Trophoblast cell (in vitro differentiated cells and primary cell): Measurements from ENCODE around the gene GADL1.

Source experiments
- DNase-seq, 2 donors: peaks; one replicate each; pipeline ENCODE4 v3.0.0-alpha.2; 2016
- H2AFZ ChIP-seq: 2 replicates; pipeline ENCODE4 v1.6.1; 2013; ENCODE audit warnings: low read length, moderate library complexity, mild to moderate bottlenecking; ENCODE audit not compliant: insufficient read depth, poor library complexity
- H2AK5ac ChIP-seq: 2 replicates; pipeline ENCODE4 v1.6.1; 2013; ENCODE audit warnings: mild to moderate bottlenecking, low read length
- H2BK120ac ChIP-seq: 2 replicates; pipeline ENCODE4 v1.6.1; 2013; ENCODE audit warnings: low read length, mild to moderate bottlenecking, moderate library complexity; ENCODE audit not compliant: insufficient read depth, poor library complexity
- H2BK12ac ChIP-seq: 2 replicates; pipeline ENCODE4 v1.6.1; 2013; ENCODE audit warnings: mild to moderate bottlenecking, low read length, moderate library complexity
- H2BK5ac ChIP-seq: 2 replicates; pipeline ENCODE4 v1.6.1; 2013; ENCODE audit warnings: low read length, low read depth, moderate library complexity, mild to moderate bottlenecking; ENCODE audit not compliant: poor library complexity
- H3K14ac ChIP-seq: 2 replicates; pipeline ENCODE4 v1.6.1; 2013; ENCODE audit warnings: mild to moderate bottlenecking, low read length
- H3K18ac ChIP-seq: 2 replicates; pipeline ENCODE4 v1.6.1; 2013; ENCODE audit warnings: mild to moderate bottlenecking, low read length
- H3K23ac ChIP-seq: 2 replicates; pipeline ENCODE4 v1.6.1; 2013; ENCODE audit warnings: low read length
- H3K27ac ChIP-seq: 2 replicates; pipeline ENCODE4 v1.5.1; 2013; ENCODE audit warnings: low read depth, mild to moderate bottlenecking, inconsistent platforms, low read length, moderate library complexity
- H3K27me3 ChIP-seq: 2 replicates; pipeline ENCODE4 v1.6.1; 2013; ENCODE audit warnings: inconsistent platforms, mild to moderate bottlenecking, low read length, moderate library complexity; ENCODE audit not compliant: insufficient read depth
- H3K36me3 ChIP-seq, 2 experiments: 1 replicate in 1 of 2; 2 replicates in 1 of 2; pipeline ENCODE4 v1.6.1; 2013; ENCODE audit warnings: low read length in 2 of 2, mild to moderate bottlenecking in 2 of 2, moderate library complexity in 1 of 2; ENCODE audit not compliant: insufficient read depth in 2 of 2, control insufficient read depth in 1 of 2
- H3K4ac ChIP-seq: 2 replicates; pipeline ENCODE4 v1.6.1; 2013; ENCODE audit warnings: low read depth, mild to moderate bottlenecking, low read length, moderate library complexity
- H3K4me1 ChIP-seq, 2 experiments: 1 replicate in 1 of 2; 2 replicates in 1 of 2; pipeline ENCODE4 v1.6.1; 2013; ENCODE audit warnings: low read length in 2 of 2, mild to moderate bottlenecking in 2 of 2, moderate library complexity in 1 of 2; ENCODE audit not compliant: insufficient read depth in 2 of 2, control insufficient read depth in 1 of 2
- H3K4me2 ChIP-seq: 2 replicates; pipeline ENCODE4 v1.6.1; 2013; ENCODE audit warnings: inconsistent platforms, mild to moderate bottlenecking, low read length, moderate library complexity
- H3K4me3 ChIP-seq: 2 replicates; pipeline ENCODE4 v1.5.1; 2013; ENCODE audit warnings: mild to moderate bottlenecking, low read depth, low read length, inconsistent platforms
- H3K79me1 ChIP-seq: one replicate; pipeline ENCODE4 v1.6.1; 2013; ENCODE audit warnings: low read length
- H3K79me2 ChIP-seq: 2 replicates; pipeline ENCODE4 v1.6.1; 2013; ENCODE audit warnings: low read length, mild to moderate bottlenecking; ENCODE audit not compliant: control insufficient read depth, insufficient read depth, poor library complexity
- H3K9ac ChIP-seq: 2 replicates; pipeline ENCODE4 v1.6.1; 2013; ENCODE audit warnings: mild to moderate bottlenecking, low read length
- H3K9me3 ChIP-seq: 2 replicates; pipeline ENCODE4 v1.6.1; 2013; ENCODE audit warnings: low read depth, mild to moderate bottlenecking, control low read depth, inconsistent platforms, low read length; ENCODE audit not compliant: insufficient read depth
- H4K12ac ChIP-seq: 2 replicates; pipeline ENCODE4 v1.6.1; 2013; ENCODE audit warnings: low read depth, mild to moderate bottlenecking, low read length, moderate library complexity
- H4K8ac ChIP-seq: 2 replicates; pipeline ENCODE4 v1.6.1; 2013; ENCODE audit warnings: low read depth, mild to moderate bottlenecking, low read length, moderate library complexity
- H4K91ac ChIP-seq: one replicate; pipeline ENCODE4 v1.6.1; 2013; ENCODE audit warnings: low read depth, mild to moderate bottlenecking, low read length, moderate library complexity
- WGBS: extraction: QIAGEN DNeasy Blood & Tissue Kit; methylation state at CpG from one replicate; pipeline ENCODE4 v1.1.7; 2013; ENCODE audit warnings: missing lambda C conversion rate; ENCODE audit not compliant: insufficient read length, insufficient coverage; ENCODE audit errors: extremely low coverage; 5-methylcytosine and 5-hydroxymethylcytosine counted together

Gene GADL1

GRCh38 chr3:30692498-30693130, 201.8 kb downstream of the GADL1 start:
- Histone ChIP-seq H3K79me2 (peaks cover 2% of the 10 kb centered on the region), H3K18ac (no peak overlapping the region), H3K9ac (no peak overlapping the region), H2AK5ac (no peak overlapping the region), H3K9me3 (no peaks in the 10 kb centered on the region), H4K12ac (no peak overlapping the region), H2BK5ac (no peak overlapping the region), H2AFZ (no peak overlapping the region), H3K14ac (no peak overlapping the region), H3K4ac (no peak overlapping the region), H3K27ac (no peak overlapping the region), H3K4me1 (peaks cover 5 to 8% of the 10 kb centered on the region in 2 experiments), H3K79me1 (peaks cover 6% of the 10 kb centered on the region), H3K27me3 (no peaks in the 10 kb centered on the region), H3K4me2 (no peak overlapping the region), H4K91ac (no peak overlapping the region), H2BK12ac (no peak overlapping the region), H3K23ac (no peak overlapping the region), H3K4me3 (no peak overlapping the region), H4K8ac (no peak overlapping the region), H2BK120ac (no peak overlapping the region), H3K36me3 (peaks cover 15 to 36% of the 10 kb centered on the region in 2 experiments)
- no CpG with 5 or more reads among the region's 3 CpGs for WGBS
- no peak for DNase-seq

DNA sequence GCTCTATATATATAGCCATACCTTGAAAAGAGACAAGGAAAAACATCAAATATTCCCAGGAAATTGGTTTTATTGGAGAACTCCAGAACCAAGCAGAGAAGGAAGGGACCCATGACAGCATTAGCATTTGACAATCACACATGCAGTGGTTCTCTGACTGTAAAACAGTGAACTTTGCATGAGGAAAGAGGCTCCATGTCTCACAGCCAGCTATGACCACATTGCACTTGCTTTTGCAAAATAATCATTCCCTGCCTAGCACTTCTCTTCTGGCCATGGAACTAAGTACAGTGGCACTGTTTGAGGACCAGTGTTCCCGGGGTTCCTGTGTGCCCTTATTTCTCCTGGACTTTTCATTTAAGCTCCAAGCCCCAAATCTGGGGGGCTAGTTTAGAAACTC, 202.5 kb downstream of the GADL1 start:
- no peak overlapping the region for H3K23ac ChIP-seq
- H3K4me1 ChIP-seq, result peaks cover 5 to 8% of the 10 kb centered on the region in 2 experiments
- H4K12ac ChIP-seq, result no peak overlapping the region
- H3K9ac ChIP-seq, result no peak overlapping the region
- H3K4ac ChIP-seq, result no peak overlapping the region
- H3K14ac ChIP-seq, result no peak overlapping the region
- H3K27me3 ChIP-seq, result no peaks in the 10 kb centered on the region
- no peaks in the 10 kb centered on the region for H3K9me3 ChIP-seq
- no peak overlapping the region for H3K27ac ChIP-seq
- no CpG with 5 or more reads among the region's 1 CpG for WGBS
- no peak overlapping the region for H2BK12ac ChIP-seq
- no peak overlapping the region for H2BK120ac ChIP-seq
- H2BK5ac ChIP-seq, result no peak overlapping the region
- H2AK5ac ChIP-seq, result no peak overlapping the region
- no peak overlapping the region for H4K8ac ChIP-seq
- peaks cover 15 to 36% of the 10 kb centered on the region in 2 experiments for H3K36me3 ChIP-seq
- H3K79me1 ChIP-seq, result peaks cover 6% of the 10 kb centered on the region
- no peak overlapping the region for H3K4me3 ChIP-seq
- no peak overlapping the region for H4K91ac ChIP-seq
- DNase-seq, result no peak
- no peak overlapping the region for H3K4me2 ChIP-seq
- no peak overlapping the region for H2AFZ ChIP-seq
- H3K18ac ChIP-seq, result no peak overlapping the region
- H3K79me2 ChIP-seq, result peaks cover 2% of the 10 kb centered on the region

DNA sequence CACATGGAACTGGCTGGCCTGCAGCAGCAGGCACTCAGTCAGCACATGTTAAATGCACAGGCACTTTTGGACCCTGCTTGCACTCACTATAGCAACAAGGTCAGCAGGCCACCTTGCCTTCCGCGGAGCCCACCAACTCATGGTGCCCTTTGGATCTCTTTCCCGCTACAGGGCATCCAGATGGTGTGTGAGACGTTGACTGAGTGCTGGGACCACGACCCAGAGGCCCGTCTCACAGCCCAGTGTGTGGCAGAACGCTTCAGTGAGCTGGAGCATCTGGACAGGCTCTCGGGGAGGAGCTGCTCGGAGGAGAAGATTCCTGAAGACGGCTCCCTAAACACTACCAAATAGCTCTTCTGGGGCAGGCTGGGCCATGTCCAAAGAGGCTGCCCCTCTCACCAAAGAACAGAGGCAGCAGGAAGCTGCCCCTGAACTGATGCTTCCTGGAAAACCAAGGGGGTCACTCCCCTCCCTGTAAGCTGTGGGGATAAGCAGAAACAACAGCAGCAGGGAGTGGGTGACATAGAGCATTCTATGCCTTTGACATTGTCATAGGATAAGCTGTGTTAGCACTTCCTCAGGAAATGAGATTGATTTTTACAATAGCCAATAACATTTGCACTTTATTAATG, 203.1 kb downstream of the GADL1 start:
- WGBS, result no CpG with 5 or more reads among the region's 10 CpGs
- Histone ChIP-seq H3K4me2 (no peak overlapping the region), H3K36me3 (peaks cover 15 to 38% of the 10 kb centered on the region in 2 experiments), H2BK12ac (peak overlapping the region; percentile 32), H3K9ac (no peak overlapping the region), H2AK5ac (no peak overlapping the region), H3K4me3 (no peak overlapping the region), H4K12ac (no peak overlapping the region), H3K9me3 (no peaks in the 10 kb centered on the region), H2BK120ac (no peak overlapping the region), H3K79me1 (peaks cover 6% of the 10 kb centered on the region), H3K14ac (peak overlapping the region; percentile 12), H3K18ac (no peak overlapping the region), H4K8ac (no peak overlapping the region), H2AFZ (peak overlapping the region; percentile 4), H3K79me2 (peaks cover 2% of the 10 kb centered on the region), H4K91ac (peak overlapping the region; percentile 40), H3K4me1 (peaks cover 5 to 8% of the 10 kb centered on the region in 2 experiments), H3K27me3 (no peaks in the 10 kb centered on the region), H3K23ac (no peak overlapping the region), H2BK5ac (no peak overlapping the region), H3K27ac (no peak overlapping the region), H3K4ac (no peak overlapping the region)
- no peak for DNase-seq

- Histone ChIP-seq H4K12ac (no peak overlapping the region), H3K27me3 (no peaks in the 10 kb centered on the region), H4K91ac (no peak overlapping the region), H2AFZ (no peak overlapping the region), H3K4ac (no peak overlapping the region), H3K4me1 (peaks cover 5 to 8% of the 10 kb centered on the region in 2 experiments), H3K18ac (no peak overlapping the region), H3K27ac (no peak overlapping the region), H2BK12ac (peak overlapping the region; percentile 77), H3K9ac (no peak overlapping the region), H3K14ac (no peak overlapping the region), H3K4me2 (no peak overlapping the region), H3K79me2 (peaks cover 2% of the 10 kb centered on the region), H3K23ac (no peak overlapping the region), H3K4me3 (no peak overlapping the region), H3K79me1 (peaks cover 6% of the 10 kb centered on the region), H2AK5ac (no peak overlapping the region), H2BK120ac (no peak overlapping the region), H3K9me3 (no peaks in the 10 kb centered on the region), H3K36me3 (peaks cover 15 to 35% of the 10 kb centered on the region in 2 experiments), H4K8ac (no peak overlapping the region), H2BK5ac (no peak overlapping the region)
- no peak for DNase-seq
- no CpG with 5 or more reads among the region's 2 CpGs for WGBS
These were observed 204.3 kb downstream of the GADL1 start for GRCh38 chr3:30690199-30690598.
